Mucosa of stomach (tissue), 1 donor: Measurements from ENCODE around the gene GREB1L.

ENCODE experiments used
- H3K27me3 ChIP-seq: one replicate; pipeline ENCODE4 v1.7.0; 2013; ENCODE audit warnings: mild to moderate bottlenecking, low read length; ENCODE audit not compliant: control insufficient read depth, insufficient read depth
- H3K36me3 ChIP-seq: one replicate; pipeline ENCODE4 v1.7.0; 2013; ENCODE audit warnings: low read length; ENCODE audit not compliant: control insufficient read depth, insufficient read depth
- H3K4me1 ChIP-seq: one replicate; pipeline ENCODE4 v1.7.0; 2013; ENCODE audit warnings: mild to moderate bottlenecking, low read length; ENCODE audit not compliant: control insufficient read depth, insufficient read depth
- H3K4me3 ChIP-seq: one replicate; pipeline ENCODE4 v1.7.0; 2013; ENCODE audit warnings: low read length
- H3K9ac ChIP-seq: one replicate; pipeline ENCODE4 v1.7.0; 2013; ENCODE audit warnings: mild to moderate bottlenecking, low read length, moderate library complexity
- H3K9me3 ChIP-seq: one replicate; pipeline ENCODE4 v1.7.0; 2013; ENCODE audit warnings: mild to moderate bottlenecking, low read length, moderate library complexity; ENCODE audit not compliant: control insufficient read depth
- donor health status: Pancreatic carcinoma.

The GREB1L gene

DNA sequence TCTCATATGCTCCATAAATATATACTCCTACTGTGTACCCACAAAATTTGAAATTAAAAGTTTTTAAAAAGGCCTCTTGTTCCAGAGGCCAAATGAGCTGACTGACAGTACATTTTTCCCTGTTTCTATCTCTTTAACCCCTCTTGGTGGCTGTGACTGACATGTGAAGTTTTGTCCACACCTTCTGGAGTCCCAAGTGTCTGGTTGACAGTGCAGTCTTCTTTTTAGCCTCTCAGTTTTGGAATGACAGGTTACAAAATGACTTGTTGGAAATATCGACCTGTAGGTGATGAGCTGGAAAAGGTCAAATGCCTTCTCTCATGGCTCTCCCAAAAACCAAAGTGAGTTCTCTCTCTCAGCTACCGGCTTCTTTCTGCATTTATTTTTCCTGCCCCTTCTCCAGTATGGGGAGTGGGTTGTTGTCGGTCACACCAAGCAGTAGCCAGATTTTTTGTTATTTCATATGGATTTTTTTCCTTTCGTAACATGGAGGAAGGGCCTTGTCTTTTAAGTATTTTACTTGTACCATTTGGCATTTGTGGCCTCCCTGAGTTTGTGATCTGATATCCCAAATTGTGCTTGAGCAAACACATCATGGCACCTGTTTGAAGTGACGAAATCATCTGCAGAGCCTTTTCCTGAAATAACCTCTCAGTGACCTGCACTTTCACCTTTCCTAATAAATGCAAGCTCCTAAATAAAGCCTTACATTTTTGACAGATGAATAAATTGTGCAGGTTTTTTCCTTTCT lies 214.6 kb downstream of the GREB1L start:
- Histone ChIP-seq H3K36me3 (no peaks in the 10 kb centered on the region), H3K4me3 (no peak overlapping the region), H3K9me3 (no peaks in the 10 kb centered on the region), H3K9ac (no peak overlapping the region), H3K27me3 (peaks cover 3% of the 10 kb centered on the region), H3K4me1 (no peaks in the 10 kb centered on the region)

DNA sequence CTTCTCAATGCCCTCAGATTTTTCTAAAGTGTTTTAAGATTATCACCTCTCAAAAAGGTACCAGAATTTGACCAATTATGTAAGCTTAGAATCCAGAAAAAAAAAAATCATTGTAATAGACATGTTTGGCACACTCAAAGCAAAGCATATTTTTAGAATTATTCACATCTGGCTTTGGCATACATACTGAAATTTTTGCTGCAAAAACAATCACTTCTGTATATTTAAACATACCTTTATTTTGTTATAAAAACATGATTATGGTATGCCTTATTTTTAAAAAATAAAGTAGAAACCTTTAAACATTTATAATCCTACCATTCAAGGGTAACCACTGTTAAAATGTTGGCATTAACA lies 215.1 kb downstream of the GREB1L start:
- peaks cover 3% of the 10 kb centered on the region for H3K27me3 ChIP-seq
- no peaks in the 10 kb centered on the region for H3K4me1 ChIP-seq
- H3K36me3 ChIP-seq, result no peaks in the 10 kb centered on the region
- H3K9ac ChIP-seq, result no peak overlapping the region
- H3K9me3 ChIP-seq, result no peaks in the 10 kb centered on the region
- H3K4me3 ChIP-seq, result no peak overlapping the region

DNA sequence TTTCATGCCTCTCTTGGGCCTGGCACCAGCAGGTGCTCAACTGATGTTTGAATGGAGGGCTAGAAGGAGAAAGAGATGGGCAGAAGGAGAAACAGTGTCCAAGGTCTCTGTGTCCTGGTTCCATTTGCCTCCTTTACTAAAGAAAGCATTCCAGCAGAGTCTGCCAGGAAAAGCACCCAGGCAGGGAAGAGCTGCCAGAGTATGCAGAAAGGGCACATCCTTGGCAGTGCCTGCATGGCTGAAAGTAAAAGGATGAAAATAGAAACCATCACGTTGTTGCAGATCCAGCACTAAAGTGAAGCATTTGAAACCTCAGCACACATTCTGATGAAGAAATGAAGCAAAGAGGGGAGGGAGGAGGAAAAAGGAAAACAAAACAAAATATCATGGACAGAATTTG lies 216.3 kb downstream of the GREB1L start:
- Histone ChIP-seq H3K4me1 (no peaks in the 10 kb centered on the region), H3K27me3 (peaks cover 3% of the 10 kb centered on the region), H3K36me3 (no peaks in the 10 kb centered on the region), H3K9me3 (no peaks in the 10 kb centered on the region), H3K9ac (no peak overlapping the region), H3K4me3 (no peak overlapping the region)

DNA sequence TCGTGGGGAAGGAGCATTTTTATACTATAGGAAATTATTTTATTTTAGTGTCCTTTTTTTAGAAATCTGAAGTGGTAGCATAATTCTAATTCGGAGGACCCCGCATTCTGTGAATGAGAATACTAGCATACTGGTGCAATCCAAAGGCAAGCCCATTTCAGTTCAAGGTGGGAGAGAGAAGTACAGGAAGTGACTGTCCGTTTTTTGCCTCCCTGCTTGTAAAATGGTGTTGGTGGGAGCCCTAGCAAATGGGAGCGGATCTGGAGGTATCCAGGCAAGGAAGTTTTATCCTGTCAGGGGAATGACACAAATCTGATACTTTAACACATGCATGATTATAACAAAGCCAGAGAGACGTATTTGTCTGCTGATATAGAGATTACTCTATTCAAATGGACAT lies 216.8 kb downstream of the GREB1L start:
- H3K9me3 ChIP-seq, result no peaks in the 10 kb centered on the region
- H3K27me3 ChIP-seq, result peaks cover 3% of the 10 kb centered on the region
- no peak overlapping the region for H3K9ac ChIP-seq
- H3K4me3 ChIP-seq, result no peak overlapping the region
- H3K4me1 ChIP-seq, result no peaks in the 10 kb centered on the region
- H3K36me3 ChIP-seq, result no peaks in the 10 kb centered on the region

DNA sequence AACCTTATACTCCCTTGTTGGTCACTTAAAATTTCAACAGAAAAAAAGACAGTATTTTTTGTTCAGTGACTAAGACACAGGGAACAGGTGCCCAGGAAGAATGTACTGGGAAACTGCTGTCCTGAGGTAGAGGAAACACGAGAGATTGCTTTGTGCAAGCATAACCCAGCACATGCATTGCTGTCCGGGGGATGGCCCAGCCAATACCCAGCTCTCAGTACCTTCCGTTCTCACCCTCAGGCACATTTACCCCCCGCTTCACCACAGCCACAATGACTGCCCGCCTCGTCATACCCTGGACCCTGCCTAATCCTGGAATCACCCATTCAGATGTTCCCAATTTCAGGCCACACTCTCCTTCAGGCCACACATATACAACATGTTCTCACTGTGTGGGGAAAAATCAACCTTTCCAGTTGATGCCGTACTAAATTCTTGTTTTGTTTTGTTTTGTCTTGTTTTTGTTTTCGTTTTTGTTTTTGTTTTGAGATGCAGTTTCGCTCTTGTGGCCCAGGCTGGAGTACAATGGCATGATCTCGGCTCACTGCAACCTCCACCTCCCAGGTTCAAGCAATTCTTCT lies 217.8 kb downstream of the GREB1L start:
- Histone ChIP-seq H3K36me3 (no peaks in the 10 kb centered on the region), H3K9ac (no peak overlapping the region), H3K4me3 (no peak overlapping the region), H3K4me1 (no peaks in the 10 kb centered on the region), H3K9me3 (no peaks in the 10 kb centered on the region), H3K27me3 (peaks cover 3% of the 10 kb centered on the region)

DNA sequence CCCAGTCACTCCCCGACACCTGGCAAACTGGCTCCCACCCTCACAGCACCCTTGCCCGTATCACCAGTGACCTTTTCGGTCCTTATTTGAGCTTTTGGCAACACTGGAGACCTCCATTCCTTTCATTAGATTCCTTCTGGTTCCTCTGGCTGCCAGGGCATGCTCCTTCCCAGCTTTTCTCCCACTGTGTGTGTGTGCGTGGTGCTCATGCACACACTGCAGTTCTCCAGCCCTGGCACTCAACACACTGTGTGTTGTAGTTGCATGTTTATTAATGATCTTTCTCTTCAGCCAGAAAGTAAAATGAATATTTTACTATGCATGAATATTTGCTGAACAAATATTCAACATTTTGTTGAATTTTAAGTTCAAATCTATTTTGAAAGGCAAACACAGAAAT lies 219.4 kb downstream of the GREB1L start:
- Histone ChIP-seq H3K4me1 (no peaks in the 10 kb centered on the region), H3K36me3 (no peaks in the 10 kb centered on the region), H3K9me3 (no peaks in the 10 kb centered on the region), H3K27me3 (peaks cover 3% of the 10 kb centered on the region), H3K9ac (no peak overlapping the region), H3K4me3 (no peak overlapping the region)

DNA sequence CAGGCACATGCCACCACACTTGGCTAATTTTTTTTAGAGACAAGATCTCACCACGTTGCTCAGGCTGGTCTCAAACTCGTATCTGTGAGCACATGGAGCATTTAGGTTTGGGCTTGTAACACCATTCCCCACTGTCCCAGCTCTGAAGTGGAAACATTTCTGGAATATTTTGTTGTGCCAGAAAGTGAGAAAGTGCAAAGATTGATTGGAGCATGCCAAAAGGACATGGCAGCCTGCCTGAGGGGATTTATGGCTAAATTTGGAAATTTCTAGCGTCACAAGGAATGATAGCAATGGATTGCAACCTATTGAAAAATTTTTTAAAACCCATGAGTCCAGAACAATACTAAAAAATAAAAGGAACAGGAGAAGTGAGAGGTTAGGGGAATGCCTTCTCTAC lies 221.7 kb downstream of the GREB1L start:
- no peak overlapping the region for H3K9ac ChIP-seq
- no peaks in the 10 kb centered on the region for H3K36me3 ChIP-seq
- H3K4me1 ChIP-seq, result no peaks in the 10 kb centered on the region
- H3K27me3 ChIP-seq, result peaks cover 3% of the 10 kb centered on the region
- H3K9me3 ChIP-seq, result no peaks in the 10 kb centered on the region
- no peak overlapping the region for H3K4me3 ChIP-seq

DNA sequence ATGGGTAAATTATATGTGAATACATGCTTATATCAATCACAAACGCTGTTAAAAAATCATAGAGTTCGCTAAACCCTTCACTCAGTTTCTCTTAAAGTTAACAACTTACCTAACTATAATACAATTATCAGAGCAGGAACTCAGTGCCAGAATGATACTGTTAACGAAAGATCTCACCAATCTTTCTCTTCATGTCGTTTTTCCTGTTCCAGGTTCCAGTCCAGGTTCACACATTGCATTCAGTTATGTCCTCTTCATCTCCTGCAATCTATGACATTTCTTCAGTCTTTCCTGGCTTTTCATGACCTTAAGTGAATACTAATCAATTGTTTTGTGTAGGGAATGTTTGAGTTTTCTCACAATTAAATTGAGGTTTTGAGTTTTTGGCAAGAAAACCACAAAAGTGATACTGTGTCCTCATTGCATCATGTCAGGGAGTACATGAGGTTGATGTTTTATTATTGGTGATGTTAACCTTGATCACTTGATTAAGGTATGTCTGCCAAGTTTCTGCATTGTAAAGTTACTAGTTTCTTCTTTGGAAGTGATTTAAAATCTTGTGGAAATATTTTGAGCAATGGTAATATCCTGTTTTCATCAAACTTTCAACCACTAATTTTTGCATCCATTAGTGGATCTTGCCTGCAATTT lies 226.6 kb downstream of the GREB1L start:
- H3K9ac ChIP-seq, result no peak overlapping the region
- no peaks in the 10 kb centered on the region for H3K4me1 ChIP-seq
- no peaks in the 10 kb centered on the region for H3K9me3 ChIP-seq
- no peak overlapping the region for H3K4me3 ChIP-seq
- no peaks in the 10 kb centered on the region for H3K36me3 ChIP-seq
- no peaks in the 10 kb centered on the region for H3K27me3 ChIP-seq

DNA sequence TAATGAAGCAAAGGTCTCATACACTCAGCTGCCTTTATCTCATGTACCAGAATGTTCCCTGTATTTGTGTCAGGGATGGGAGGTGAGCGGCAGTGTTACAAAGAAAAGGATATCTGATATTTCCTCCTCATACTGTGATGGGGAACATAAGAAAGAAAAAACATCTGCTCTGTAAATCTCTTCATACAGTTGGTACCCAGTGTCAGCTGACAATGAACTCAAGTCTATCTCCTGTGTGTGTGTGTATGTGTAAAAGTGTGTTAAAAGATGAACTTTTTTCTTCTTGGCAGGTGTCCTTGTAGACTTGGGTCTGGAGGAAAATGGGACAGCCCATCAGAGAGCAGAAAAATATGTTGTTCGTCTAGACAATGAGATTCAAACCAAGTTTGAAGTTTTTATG lies 230.7 kb downstream of the GREB1L start:
- Histone ChIP-seq H3K4me3 (no peak overlapping the region), H3K4me1 (no peaks in the 10 kb centered on the region), H3K36me3 (no peaks in the 10 kb centered on the region), H3K9me3 (no peaks in the 10 kb centered on the region), H3K27me3 (no peaks in the 10 kb centered on the region), H3K9ac (no peak overlapping the region)

DNA sequence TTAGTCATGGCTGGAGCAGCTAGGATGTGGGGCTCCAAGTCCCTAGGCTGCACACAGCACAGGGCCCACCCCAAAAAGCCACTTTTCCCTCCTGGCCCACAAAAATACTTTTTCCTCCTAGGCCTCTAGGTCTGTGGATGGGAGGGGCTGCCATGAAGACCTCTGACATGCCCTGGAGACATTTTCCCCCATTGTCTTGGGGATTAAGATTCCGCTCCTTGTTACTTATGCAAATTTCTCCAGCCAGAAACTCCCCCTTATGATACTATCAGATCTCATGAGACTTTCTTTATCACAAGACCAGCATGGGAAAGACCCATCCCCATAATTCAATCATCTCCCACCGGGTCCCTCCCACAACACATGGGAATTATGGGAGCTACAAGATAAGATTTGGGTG lies 232.6 kb downstream of the GREB1L start:
- no peaks in the 10 kb centered on the region for H3K36me3 ChIP-seq
- no peaks in the 10 kb centered on the region for H3K9me3 ChIP-seq
- no peak overlapping the region for H3K9ac ChIP-seq
- no peaks in the 10 kb centered on the region for H3K4me1 ChIP-seq
- H3K27me3 ChIP-seq, result no peaks in the 10 kb centered on the region
- no peak overlapping the region for H3K4me3 ChIP-seq

DNA sequence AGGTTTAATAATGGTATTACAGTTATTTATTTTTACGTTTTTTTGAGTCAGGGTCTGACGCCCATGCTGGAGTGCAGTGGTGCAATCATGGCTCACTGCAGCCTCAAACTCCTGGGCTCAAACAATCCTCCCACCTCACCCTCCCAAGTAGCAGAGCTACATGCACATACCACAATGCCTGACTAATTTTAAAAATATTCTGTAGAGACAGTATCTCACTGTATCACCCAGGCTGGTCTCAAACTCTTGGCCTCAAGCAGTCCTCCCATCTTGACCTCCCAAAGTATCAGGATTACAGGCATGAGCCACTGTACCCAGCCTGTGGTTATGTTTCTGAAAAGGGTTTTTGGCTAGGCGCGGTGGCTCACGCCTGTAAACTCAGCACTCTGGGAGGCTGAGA lies 237.7 kb downstream of the GREB1L start:
- no peaks in the 10 kb centered on the region for H3K27me3 ChIP-seq
- H3K9me3 ChIP-seq, result no peaks in the 10 kb centered on the region
- no peaks in the 10 kb centered on the region for H3K4me1 ChIP-seq
- H3K36me3 ChIP-seq, result no peaks in the 10 kb centered on the region
- no peak overlapping the region for H3K4me3 ChIP-seq
- no peak overlapping the region for H3K9ac ChIP-seq

DNA sequence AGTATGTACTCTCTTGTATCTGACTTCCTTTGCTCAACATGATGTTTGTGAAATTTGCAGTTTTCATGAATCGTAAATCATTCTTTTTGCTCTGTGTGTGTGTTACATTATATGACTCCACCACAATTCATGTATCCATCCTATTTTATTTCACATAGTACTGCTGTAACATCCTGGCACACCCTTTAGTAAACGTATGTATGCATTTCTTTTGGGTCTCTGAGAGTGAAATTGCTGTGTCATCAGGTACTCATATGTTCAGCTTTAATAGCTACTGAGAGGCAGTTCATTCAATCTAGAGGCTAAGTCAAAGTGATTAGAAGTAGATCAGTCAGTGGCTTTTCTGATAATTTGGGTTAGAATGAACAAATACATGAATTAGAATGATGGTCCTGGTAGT lies 239.7 kb downstream of the GREB1L start:
- H3K36me3 ChIP-seq, result no peaks in the 10 kb centered on the region
- no peak overlapping the region for H3K9ac ChIP-seq
- no peaks in the 10 kb centered on the region for H3K4me1 ChIP-seq
- H3K27me3 ChIP-seq, result no peaks in the 10 kb centered on the region
- H3K9me3 ChIP-seq, result no peaks in the 10 kb centered on the region
- H3K4me3 ChIP-seq, result no peak overlapping the region
